A549 (cell line): ENCODE data around the gene GRK5. TPM values are rescaled to one million over a fixed set of nuclear protein-coding genes. Genes with fewer than 3 reads are reported as not detected.

ENCODE experiments used
- ATAC-seq, 2 experiments: fragments of 200-7000 bp in 1 of 2; fragments of >200 bp in 1 of 2; cut with Nextera tagmentation in 1 of 2; cut with Tn5 transposase in 1 of 2; 3 replicates each; pipeline versions ENCODE4 v1.8.0 to v1.9.1; 2018 to 2020; ENCODE audit warnings: mild to moderate bottlenecking in 1 of 2, moderate library complexity in 1 of 2
- CTCF ChIA-PET: fragments of 300-600 bp; sonication (Branson Sonifier 250); formaldehyde crosslinking; extraction: SDS; loops from one replicate; lab custom pipeline; 2021; ENCODE audit warnings: antibody characterized with exemption, inconsistent platforms; lab: Yijun Ruan, JAX
- POLR2A ChIA-PET: fragments of 350-600 bp; formaldehyde crosslinking; extraction: SDS; loops from one replicate; lab custom pipeline; 2021; ENCODE audit warnings: antibody characterized with exemption, inconsistent platforms; lab: Yijun Ruan, JAX
- DNase-seq, 2 experiments: peaks; one replicate each; pipeline versions ENCODE4 v3.0.0 to v3.0.0-alpha.2; 2011 to 2016; ENCODE audit warnings: low read depth in 1 of 2, low spot score in 1 of 2
- FAIRE-seq: peaks from 2 replicates; lab custom pipeline; 2011; peaks lifted over from hg19 to GRCh38; lab: Jason Lieb, UNC
- H3K27ac ChIP-seq, 2 experiments: fragments of >200 bp; sonication (Bioruptor Twin); formaldehyde crosslinking; 3 replicates each; pipeline ENCODE4 v1.5.1; 2016 to 2017
- H3K4me1 ChIP-seq: fragments of >200 bp; sonication (Bioruptor Twin); formaldehyde crosslinking; 3 replicates; pipeline ENCODE4 v1.6.1; 2016
- H3K4me2 ChIP-seq: fragments of >200 bp; sonication (Bioruptor Twin); formaldehyde crosslinking; 3 replicates; pipeline ENCODE4 v1.6.1; 2016
- H3K4me3 ChIP-seq: fragments of >200 bp; sonication (Bioruptor Twin); formaldehyde crosslinking; 3 replicates; pipeline ENCODE4 v1.5.1; 2016
- H3K9me3 ChIP-seq: fragments of >200 bp; sonication (Bioruptor Twin); formaldehyde crosslinking; 3 replicates; pipeline ENCODE4 v1.6.1; 2016
- CEBPB ChIP-seq, 2 experiments: fragments of >200 bp in 1 of 2; sonication (Bioruptor Twin) in 1 of 2; formaldehyde crosslinking in 1 of 2; IDR thresholded peaks; 2 replicates each; pipeline ENCODE4 v1.6.1; 2012 to 2016
- CHD2 ChIP-seq: fragments of 150-350 bp; IDR thresholded peaks from 2 replicates; pipeline ENCODE4 v1.6.1; 2014; ENCODE audit warnings: low read length; ENCODE audit not compliant: partially characterized antibody
- CTCF ChIP-seq: fragments of >200 bp; sonication (Bioruptor Twin); formaldehyde crosslinking; IDR thresholded peaks from 3 replicates; pipeline ENCODE4 v1.5.1; 2016
- E2F6 ChIP-seq: IDR thresholded peaks from 2 replicates; pipeline ENCODE4 v1.6.1; 2012; ENCODE audit warnings: low read depth, borderline replicate concordance
- ELK1 ChIP-seq: fragments of 150-350 bp; IDR thresholded peaks from 2 replicates; pipeline ENCODE4 v1.6.1; 2014; ENCODE audit warnings: low read depth, mild to moderate bottlenecking, low read length
- EP300 ChIP-seq, 2 experiments: fragments of >200 bp; sonication (Bioruptor Twin); formaldehyde crosslinking; IDR thresholded peaks; 2 replicates in 1 of 2; 3 replicates in 1 of 2; pipeline ENCODE4 v1.6.1; 2016 to 2017
- HES2 ChIP-seq: fragments of >200 bp; sonication (Bioruptor Twin); formaldehyde crosslinking; IDR thresholded peaks from 2 replicates; pipeline ENCODE4 v1.6.1; 2016
- HEYL ChIP-seq: fragments of 250-450 bp; sonication (Bioruptor Pico); IDR thresholded peaks from 2 replicates; pipeline ENCODE4 v1.8.0; 2021; ENCODE audit warnings: mild to moderate bottlenecking, moderate library complexity
- HMGXB4 ChIP-seq: fragments of 250-450 bp; sonication (Bioruptor Pico); IDR thresholded peaks from 2 replicates; pipeline ENCODE4 v1.5.0; 2021; ENCODE audit warnings: mild to moderate bottlenecking, moderate library complexity, borderline replicate concordance
- HOXB5 ChIP-seq: fragments of 250-450 bp; sonication (Bioruptor Pico); IDR thresholded peaks from 2 replicates; pipeline ENCODE4 v1.5.0; 2020; ENCODE audit warnings: mild to moderate bottlenecking, moderate library complexity
- JUNB ChIP-seq: fragments of >200 bp; sonication (Bioruptor Twin); formaldehyde crosslinking; IDR thresholded peaks from 2 replicates; pipeline ENCODE4 v1.6.1; 2016
- MAX ChIP-seq: IDR thresholded peaks from 2 replicates; pipeline ENCODE4 v1.6.1; 2012
- MYC ChIP-seq: IDR thresholded peaks from 2 replicates; pipeline ENCODE4 v1.6.1; 2012; ENCODE audit warnings: mild to moderate bottlenecking, inconsistent platforms, low read length, improper control_type of control experiment, borderline replicate concordance
- NPAS2 ChIP-seq: fragments of 250-450 bp; sonication (Bioruptor Pico); IDR thresholded peaks from 2 replicates; pipeline ENCODE4 v1.8.0; 2022; ENCODE audit warnings: mild to moderate bottlenecking, moderate library complexity, borderline replicate concordance
- PBX3 ChIP-seq: IDR thresholded peaks from 2 replicates; pipeline ENCODE4 v1.6.1; 2012
- POLR2A ChIP-seq: IDR thresholded peaks from 2 replicates; pipeline ENCODE4 v1.6.1; 2012; ENCODE audit warnings: mild to moderate bottlenecking, low read length
- RAD21 ChIP-seq, 2 experiments: fragments of >200 bp in 1 of 2; sonication (Bioruptor Twin) in 1 of 2; formaldehyde crosslinking in 1 of 2; IDR thresholded peaks in 1 of 2; conservative IDR thresholded peaks in 1 of 2; 2 replicates in 1 of 2; 3 replicates in 1 of 2; pipeline ENCODE4 v1.6.1; 2012 to 2018; ENCODE audit warnings: inconsistent platforms in 1 of 2
- RNF2 ChIP-seq: fragments of 200-600 bp; sonication (generic); IDR thresholded peaks from 2 replicates; pipeline ENCODE4 v1.6.1; 2016; ENCODE audit warnings: low read depth, mild to moderate bottlenecking, antibody characterized with exemption, moderate library complexity, borderline replicate concordance
- SMC3 ChIP-seq: fragments of >200 bp; sonication (Bioruptor Twin); formaldehyde crosslinking; IDR thresholded peaks from 3 replicates; pipeline ENCODE4 v1.6.1; 2018; ENCODE audit warnings: inconsistent platforms
- ZNF302 ChIP-seq: fragments of 250-450 bp; sonication (Bioruptor Pico); IDR thresholded peaks from 2 replicates; pipeline ENCODE4 v1.9.0; 2021; ENCODE audit warnings: inconsistent platforms, mild to moderate bottlenecking, moderate library complexity
- WGBS: methylation state at CpG from one replicate; pipeline ENCODE4 v1.1.6; 2017; ENCODE audit errors: missing lambda C conversion rate; 5-methylcytosine and 5-hydroxymethylcytosine counted together
- polyA plus RNA-seq, 4 experiments: library from polyadenylated mRNA; depleted of rRNA in 3 of 4; stranded (reverse); fragments of >200 nt; fragmentation: RNase III in 1 of 4; extraction: RNeasy Plus Mini Kit Qiagen cat#74134 plus additional on column Dnase treatment in 1 of 4; gene quantifications; 2 replicates in 3 of 4; 3 replicates in 1 of 4; pipeline ENCODE4 v1.2.3, GENCODE V29; 2011 to 2017

Gene GRK5
- polyA plus RNA-seq, 2 of the 4 experiments (the other 2 are of a cell fraction) = 5.0 to 7.9 TPM

GRCh38 chr10:119197921-119198320, 9.4 kb upstream of the GRK5 start:
- ATAC-seq = no peak
- POLR2A ChIA-PET = no interaction called here
- H3K4me3 ChIP-seq = no peak overlapping the region
- FAIRE-seq = no peak
- H3K4me2 ChIP-seq = no peak overlapping the region
- TF ChIP-seq ZNF302 (CRISPR knock-in tag) (no peak), CHD2 (no peak), HOXB5 (CRISPR knock-in tag) (no peak), HEYL (CRISPR knock-in tag) (no peak), NPAS2 (CRISPR knock-in tag) (no peak), CEBPB (IDR thresholded peaks at IDR 0.05) (no peak), SMC3 (no peak), MYC (no peak)
- no peaks in the 10 kb centered on the region; the same call in 2 of the 3 replicates for H3K4me1 ChIP-seq
- CTCF ChIA-PET = interaction anchor here (0.6 to 16.9 kb wide), 29 partner anchors 8 to 661 kb away, joined by 3 to 283 read pairs (median 6); partner anchors contain the start of genes GRK5 and RGS10
- no peaks in the 10 kb centered on the region for H3K9me3 ChIP-seq
- 62% methylated on average over 4 of the region's 4 CpGs for WGBS
- no peak overlapping the region for H3K27ac ChIP-seq
- no peak for DNase-seq

- ATAC-seq = peak; percentile 48 to 66; a peak in 4 of 6 replicates
- DNase-seq = peak in 1 of 2 experiments; percentile 28
- POLR2A ChIA-PET = no interaction called here
- peak; percentile 36 to 51; a peak in 4 of 5 replicates for TF ChIP-seq RAD21 (conservative IDR thresholded peaks at IDR 0.05 in 1 of 2, IDR thresholded peaks at IDR 0.05 in 1 of 2)
- no peak for TF ChIP-seq ELK1
- TF ChIP-seq CTCF = peak; percentile 55
- 0 out of 3 replicates have a peak, but pooled peaks have one; percentile 25 for TF ChIP-seq SMC3
- TF ChIP-seq JUNB = no peak
- no peak for TF ChIP-seq EP300 (IDR thresholded peaks at IDR 0.05)
- TF ChIP-seq, all 56 proteins: peak for 3
- no peaks in the 10 kb centered on the region; the same call in 2 of the 3 replicates for H3K4me1 ChIP-seq
- no peak overlapping the region for H3K4me3 ChIP-seq
- peak overlapping the region; percentile 41; the same call in 2 of the 3 replicates for H3K4me2 ChIP-seq
- H3K9me3 ChIP-seq = no peaks in the 10 kb centered on the region
- H3K27ac ChIP-seq = no peak overlapping the region
- no peak for FAIRE-seq
- WGBS = 30% methylated on average over 7 of the region's 7 CpGs
- CTCF ChIA-PET = interaction anchor here (0.6 to 16.9 kb wide), 58 partner anchors 8 to 660 kb away, joined by 3 to 283 read pairs (median 5); partner anchors contain the start of genes GRK5 and RGS10
Measured at GRCh38 chr10:119198438-119198837, 8.9 kb upstream of the GRK5 start.

GRCh38 chr10:119199231-119199992, 8.0 kb upstream of the GRK5 start:
- no peaks in the 10 kb centered on the region for H3K9me3 ChIP-seq
- no peak overlapping the region for H3K4me3 ChIP-seq
- H3K4me2 ChIP-seq = peak overlapping the region; percentile 46
- no peak overlapping the region for H3K27ac ChIP-seq
- no peaks in the 10 kb centered on the region; the same call in 2 of the 3 replicates for H3K4me1 ChIP-seq
- 46% methylated on average over 6 of the region's 9 CpGs for WGBS
- peak; percentile 68 to 87 for DNase-seq
- ChIA-PET CTCF (interaction anchor here (0.5 to 16.9 kb wide), 87 partner anchors 9 to 640 kb away, joined by 3 to 283 read pairs (median 4); partner anchors contain the start of genes GRK5 and RGS10), POLR2A (interaction anchor here (0.5 to 1.1 kb wide), 5 partner anchors 95 to 344 kb away, joined by 3 to 5 read pairs (median 4); partner anchors contain the start of genes DENND10 and RGS10)
- peak; percentile 96 to 98 for ATAC-seq
- FAIRE-seq = peak; percentile 49
- no peak for TF ChIP-seq MYC
- TF ChIP-seq RAD21 (conservative IDR thresholded peaks at IDR 0.05 in 1 of 2, IDR thresholded peaks at IDR 0.05 in 1 of 2) = peak; percentile 95 to 98
- TF ChIP-seq SMC3 = peak; percentile 84
- TF ChIP-seq RNF2 = no peak
- no peak for TF ChIP-seq HES2
- no peak for TF ChIP-seq POLR2A
- TF ChIP-seq CTCF = peak; percentile 89
- TF ChIP-seq PBX3 = no peak
- no peak for TF ChIP-seq E2F6
- no peak for TF ChIP-seq HMGXB4 (CRISPR knock-in tag)
- TF ChIP-seq MAX = no peak
